Measurements from ENCODE around the gene WDR33. TPM values are rescaled to one million over a fixed set of nuclear protein-coding genes. Genes with fewer than 3 reads are reported as not detected.

The WDR33 gene
- total RNA-seq, 1 donor from 2014 or later, result 37.9 TPM

DNA sequence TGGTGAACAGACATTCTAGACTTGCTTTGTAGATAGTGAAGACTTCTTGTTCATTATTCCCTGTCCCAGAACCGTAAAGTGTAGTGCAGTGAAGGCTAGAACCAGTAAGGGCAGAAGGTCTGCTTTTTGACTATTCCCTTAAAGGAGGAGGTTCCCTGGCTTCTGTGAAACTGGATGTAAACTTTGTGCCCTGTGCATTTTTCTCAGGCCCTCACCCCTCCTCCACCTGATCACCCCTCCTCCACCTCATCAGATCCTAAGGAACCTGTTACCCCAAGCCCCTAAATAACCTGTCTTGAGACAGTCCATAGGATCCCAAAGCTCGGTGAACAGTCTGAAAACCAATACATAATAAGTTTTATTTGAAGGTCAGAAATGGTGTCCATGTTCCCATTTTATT lies 75.9 kb downstream of the WDR33 start:
- ATAC-seq (ENCODE audit: poor library complexity), result no peak
- DNase-seq, result no peak
- intact Hi-C loops (cut with DNase I), result loop anchor here (10.0 kb wide), 1 partner anchor 70 kb away; no protein-coding TSS in a partner anchor

DNA sequence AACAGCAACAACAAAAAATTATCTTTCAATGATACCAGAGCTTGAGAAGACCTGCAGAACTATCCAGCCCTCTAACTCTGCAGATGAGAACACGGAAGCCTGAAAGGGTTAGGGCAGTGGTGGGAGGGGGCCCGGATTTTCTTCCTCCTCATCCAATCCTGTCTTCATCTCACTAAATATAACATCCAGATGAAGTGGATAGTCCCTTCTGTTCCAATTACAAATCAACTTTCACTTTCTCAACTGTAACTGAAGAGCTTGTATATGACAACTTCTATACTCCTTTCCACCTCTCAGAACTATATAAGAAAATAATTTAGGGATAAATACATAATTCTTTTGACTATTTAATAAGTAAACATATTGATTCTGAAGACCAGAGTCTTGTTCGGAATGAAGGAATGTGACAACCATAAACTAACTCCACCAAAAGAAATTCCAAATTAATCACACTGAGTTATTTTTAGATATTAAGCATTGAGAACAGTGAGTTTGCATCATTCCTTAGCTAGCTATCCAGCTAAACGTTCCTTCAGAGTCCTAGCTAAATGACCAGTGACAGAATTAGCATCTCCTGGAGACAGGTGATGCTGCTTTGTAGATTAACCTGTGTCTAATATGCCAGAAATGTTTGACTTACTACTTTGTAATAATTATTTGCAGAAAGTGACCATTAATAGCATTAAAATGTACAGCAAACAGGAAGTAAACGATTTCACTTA lies 77.0 kb downstream of the WDR33 start:
- peak; percentile 63 for ATAC-seq (ENCODE audit: poor library complexity)
- intact Hi-C loops (cut with DNase I), result loop anchor here (10.0 kb wide), 1 partner anchor 71 kb away; no protein-coding TSS in a partner anchor
- DNase-seq, result no peak

DNA sequence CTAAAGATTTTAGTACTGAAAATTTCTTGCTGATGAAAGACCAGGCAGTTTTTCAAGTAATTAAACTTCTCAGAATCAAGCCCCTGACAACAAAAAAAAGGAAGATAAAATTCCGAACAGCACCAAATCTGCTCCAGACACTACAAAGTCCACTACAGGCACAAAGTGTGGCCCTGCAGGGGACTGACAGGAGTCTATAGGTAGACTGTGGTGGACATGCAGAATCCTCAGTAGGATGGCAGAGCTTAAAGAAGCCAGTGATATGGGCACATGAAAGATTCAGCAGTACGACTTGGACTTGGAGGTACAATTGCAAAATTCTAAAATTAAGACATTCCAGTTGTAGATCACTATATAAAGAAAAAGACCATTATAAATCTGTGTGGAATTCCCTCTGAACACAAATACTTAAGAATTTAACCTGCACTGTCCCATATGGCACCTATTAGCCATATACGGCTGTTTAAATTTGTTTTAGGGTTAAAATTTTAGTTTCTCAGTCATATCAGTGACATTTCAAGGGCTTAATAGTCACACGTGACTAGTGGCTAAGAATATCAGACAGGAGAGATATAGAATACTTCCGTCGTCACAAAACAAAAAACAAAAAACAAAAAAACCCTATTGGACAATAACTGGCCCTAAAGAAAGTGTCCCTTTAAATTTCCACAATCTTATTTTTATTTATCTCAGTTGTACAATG lies 77.7 kb downstream of the WDR33 start:
- no peak for DNase-seq
- intact Hi-C loops (cut with DNase I), result loop anchor here (10.0 kb wide), 1 partner anchor 72 kb away; no protein-coding TSS in a partner anchor
- ATAC-seq (ENCODE audit: poor library complexity), result peak; percentile 46

- ATAC-seq (ENCODE audit: poor library complexity) (peak; percentile 36), DNase-seq (no peak)
Measured at GRCh38 chr2:127726158-127726880, 84.7 kb downstream of the WDR33 start.

DNA sequence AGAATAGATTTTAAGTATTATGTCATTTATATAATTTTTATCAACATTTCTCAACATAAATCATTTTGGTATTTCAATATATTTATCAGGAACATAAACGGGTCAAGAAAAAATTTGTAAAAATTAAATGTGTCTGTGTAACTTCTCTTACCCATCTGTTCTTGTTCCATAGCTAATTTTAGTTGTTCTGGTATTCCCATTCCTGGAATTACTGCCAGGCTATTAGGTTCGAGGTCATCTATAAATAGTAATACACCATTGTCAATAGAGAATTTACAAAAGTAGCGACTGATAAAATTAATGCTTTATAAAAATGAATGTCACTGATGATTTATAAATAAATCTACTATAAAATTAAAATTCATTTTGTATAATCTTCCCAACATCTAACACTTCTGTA lies 88.2 kb downstream of the WDR33 start:
- peak; percentile 76 for ATAC-seq (ENCODE audit: poor library complexity)
- intact Hi-C loops (cut with DNase I), result no loop called here
- no peak for DNase-seq

More at GRCh38 chr2:127726158-127726880, 84.7 kb downstream of the WDR33 start:
- intact Hi-C loops (cut with DNase I), result no loop called here

DNA sequence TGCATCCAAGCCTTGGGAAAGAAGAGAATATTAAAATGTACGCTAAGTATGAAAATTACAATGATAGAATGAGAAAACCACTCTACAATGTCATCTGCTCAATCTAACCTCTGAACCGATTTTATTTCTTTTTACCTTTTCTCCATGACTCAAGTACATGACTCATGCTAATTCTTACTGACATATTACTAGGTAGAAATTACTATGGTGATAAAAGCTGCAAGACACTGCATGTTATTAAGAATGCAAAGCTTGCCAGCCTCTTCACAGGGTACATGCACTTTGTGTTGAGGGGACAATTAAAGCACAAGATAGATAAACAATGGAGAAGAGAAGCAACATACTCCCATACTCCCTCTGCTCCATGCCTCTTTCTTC lies 89.0 kb downstream of the WDR33 start:
- peak; percentile 39 for ATAC-seq (ENCODE audit: poor library complexity)
- intact Hi-C loops (cut with DNase I), result no loop called here
- no peak for DNase-seq

- DNase-seq, result no peak
- intact Hi-C loops (cut with DNase I), result no loop called here
- ATAC-seq (ENCODE audit: poor library complexity), result no peak
Measured at GRCh38 chr2:127721311-127721977, 89.5 kb downstream of the WDR33 start.

DNA sequence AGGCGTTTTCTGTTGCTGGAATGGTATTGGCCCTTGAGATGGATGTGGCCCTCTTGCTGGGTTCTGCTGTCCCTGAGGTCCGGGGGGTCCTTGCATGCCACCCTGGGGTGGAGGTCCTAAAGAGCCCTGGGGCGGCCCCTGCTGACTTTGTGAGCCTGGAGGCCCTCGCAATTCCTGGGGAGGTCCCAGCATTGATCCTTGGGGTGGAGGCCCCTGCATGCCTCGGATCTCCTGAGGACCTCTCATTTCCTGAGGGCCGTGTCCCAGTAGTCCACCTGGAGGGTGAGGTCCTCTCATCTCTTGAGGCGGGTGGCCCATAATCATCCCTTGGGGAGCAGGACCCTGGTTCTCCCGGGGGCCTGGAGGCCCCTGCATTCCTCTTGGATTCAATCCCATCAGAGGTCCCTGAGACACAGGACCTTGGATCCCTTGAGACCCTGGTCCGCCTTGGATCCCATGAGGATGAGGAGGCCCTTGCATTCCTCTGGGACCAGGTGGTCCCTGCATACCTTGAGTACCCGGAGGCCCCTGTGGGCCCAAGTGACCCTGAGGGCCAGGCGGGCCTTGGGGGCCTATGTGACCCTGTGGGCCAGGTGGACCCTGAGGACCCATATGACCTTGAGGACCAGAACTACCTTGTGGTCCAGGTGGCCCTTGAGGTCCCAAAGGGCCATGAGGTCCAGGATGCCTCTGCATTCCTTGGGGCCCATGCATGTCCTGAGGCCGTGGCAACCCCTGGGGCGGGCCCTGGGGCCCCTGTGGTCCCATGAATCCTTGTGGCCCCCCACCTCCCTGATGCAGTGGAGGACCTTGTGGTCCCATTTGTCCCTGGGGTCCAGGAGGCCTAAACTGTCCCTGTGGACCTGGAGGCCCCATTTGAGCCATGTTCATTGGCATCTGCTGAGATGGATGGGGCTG lies 91.4 kb downstream of the WDR33 start:
- ATAC-seq (ENCODE audit: poor library complexity) (no peak), DNase-seq (no peak)
- intact Hi-C loops (cut with DNase I), result no loop called here

DNA sequence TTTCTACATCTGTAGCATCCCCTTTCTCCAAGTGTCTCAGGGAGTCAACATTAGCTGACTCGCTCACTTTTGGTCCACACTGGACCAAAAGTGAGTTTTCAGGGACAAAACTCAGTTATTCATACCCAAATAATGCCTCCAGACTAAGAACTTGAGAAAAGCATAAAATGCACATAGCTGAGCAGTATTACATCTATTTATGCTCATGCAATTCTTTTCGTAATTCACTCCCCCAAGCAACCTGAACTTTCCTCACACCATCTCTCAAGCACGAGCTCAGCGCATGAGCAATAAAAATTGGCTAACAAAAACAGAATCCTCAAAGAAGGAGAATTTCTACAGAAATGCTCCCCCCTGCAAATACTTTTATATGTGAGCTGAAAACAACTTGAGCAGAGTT lies 92.7 kb downstream of the WDR33 start:
- ATAC-seq (ENCODE audit: poor library complexity) (no peak), DNase-seq (no peak)
- intact Hi-C loops (cut with DNase I), result no loop called here

- no peak for DNase-seq
- intact Hi-C loops (cut with DNase I), result no loop called here
- no peak for ATAC-seq (ENCODE audit: poor library complexity)
Measured at GRCh38 chr2:127715778-127716449, 95.1 kb downstream of the WDR33 start.

DNA sequence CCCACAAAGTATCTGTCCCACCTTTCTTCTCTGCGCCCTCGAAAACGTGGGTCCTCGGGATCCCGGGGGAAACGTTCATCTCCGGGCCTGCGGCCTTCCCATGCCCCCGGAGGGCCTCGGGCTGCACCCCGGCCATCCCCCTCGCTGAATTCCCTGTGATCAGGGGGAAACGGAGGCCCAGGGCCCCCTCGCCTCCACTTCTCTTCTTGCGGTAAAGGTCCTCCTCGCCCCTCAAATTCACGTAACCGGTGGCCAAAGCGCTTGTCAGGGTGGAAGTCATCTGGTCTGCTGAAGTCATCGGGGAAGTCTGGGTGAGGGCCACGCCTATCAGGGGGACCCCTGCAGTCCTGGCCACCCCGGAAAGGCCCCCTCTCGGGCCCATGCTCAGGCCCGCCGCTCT lies 97.4 kb downstream of the WDR33 start:
- ATAC-seq (ENCODE audit: poor library complexity), result no peak
- intact Hi-C loops (cut with DNase I), result no loop called here

DNA sequence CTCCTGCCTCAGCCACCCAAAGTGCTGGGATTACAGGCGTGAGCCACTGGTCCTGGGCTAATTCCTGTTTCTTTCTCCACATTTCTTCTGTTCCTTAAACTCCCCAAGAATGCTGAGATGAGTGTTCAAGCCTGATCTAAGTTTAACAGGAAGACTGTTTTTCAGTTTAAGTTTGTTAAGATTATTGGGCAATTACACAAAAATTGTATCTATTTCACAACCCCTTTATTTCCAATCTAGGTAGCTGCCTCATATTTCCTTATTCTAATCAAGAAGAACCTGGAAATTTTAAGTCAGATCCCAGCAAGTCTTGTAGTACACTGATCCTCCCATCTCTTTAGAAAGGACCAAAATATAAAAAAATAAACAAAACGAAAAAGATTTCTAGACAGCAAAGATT lies 98.0 kb downstream of the WDR33 start:
- no peak for ATAC-seq (ENCODE audit: poor library complexity)
- intact Hi-C loops (cut with DNase I), result no loop called here

More for the DNA sequence above, 97.4 kb downstream of the WDR33 start:
- DNase-seq, result no peak

DNA sequence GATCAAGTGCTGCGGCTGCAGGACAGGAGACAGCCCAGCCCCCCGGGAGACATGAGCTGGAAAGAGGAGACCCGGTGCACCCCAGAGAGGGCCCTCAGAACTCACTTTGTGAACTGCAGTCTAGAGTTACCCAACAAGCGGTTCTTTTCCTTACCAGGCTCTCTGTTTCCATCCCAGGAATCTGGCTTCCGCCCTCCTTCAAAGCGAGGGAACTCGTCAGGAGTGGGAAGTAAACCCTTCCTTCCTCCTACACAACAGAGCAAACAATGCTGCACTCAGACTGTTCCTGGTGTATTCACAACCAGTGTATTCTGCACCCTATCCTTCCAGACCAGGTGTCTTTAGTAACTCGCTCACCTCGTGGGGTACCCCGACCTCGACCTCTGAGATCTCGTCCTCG lies 101.6 kb downstream of the WDR33 start:
- intact Hi-C loops (cut with DNase I), result no loop called here
- ATAC-seq (ENCODE audit: poor library complexity) (no peak), DNase-seq (no peak)

More for the DNA sequence above, 98.0 kb downstream of the WDR33 start:
- no peak for DNase-seq

DNA sequence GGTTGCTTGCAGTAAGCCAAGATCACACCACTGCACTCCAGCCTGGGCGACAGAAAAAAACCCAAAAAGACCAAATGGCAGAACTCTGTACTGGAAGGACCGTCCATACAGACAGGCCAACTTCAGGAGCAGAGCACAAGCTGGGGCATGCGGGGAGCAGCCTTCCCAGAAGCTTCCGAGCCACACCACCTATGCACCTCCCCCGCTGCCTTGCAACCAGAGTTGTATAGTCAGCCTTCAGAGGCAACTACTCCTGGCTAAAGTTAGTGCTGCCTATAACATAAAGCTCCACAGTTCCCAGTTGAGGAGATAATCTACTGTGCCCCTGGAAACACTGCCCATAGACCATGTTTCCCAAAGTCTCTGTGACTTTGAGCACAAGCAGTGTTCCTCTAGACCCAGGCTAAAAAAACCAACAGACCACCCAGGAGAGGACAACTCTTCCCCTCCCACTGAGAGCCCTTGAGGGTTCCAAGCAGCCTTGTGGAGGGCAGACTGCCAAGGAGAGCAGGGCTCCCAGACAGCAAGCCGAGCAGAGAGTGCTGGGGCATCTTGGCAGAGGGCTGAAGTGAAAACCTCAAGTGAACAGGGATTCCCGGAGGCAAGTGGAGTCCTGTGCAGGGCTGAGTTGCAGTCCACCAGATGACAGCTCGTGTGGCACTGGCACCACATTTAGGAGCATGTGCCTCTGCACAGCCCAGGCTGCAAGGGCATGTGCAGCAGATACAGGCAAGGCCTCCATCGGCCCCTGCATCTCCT lies 102.9 kb downstream of the WDR33 start:
- intact Hi-C loops (cut with DNase I), result no loop called here
- ATAC-seq (ENCODE audit: poor library complexity), result peak; percentile 45
- DNase-seq, result peak; percentile 47

DNA sequence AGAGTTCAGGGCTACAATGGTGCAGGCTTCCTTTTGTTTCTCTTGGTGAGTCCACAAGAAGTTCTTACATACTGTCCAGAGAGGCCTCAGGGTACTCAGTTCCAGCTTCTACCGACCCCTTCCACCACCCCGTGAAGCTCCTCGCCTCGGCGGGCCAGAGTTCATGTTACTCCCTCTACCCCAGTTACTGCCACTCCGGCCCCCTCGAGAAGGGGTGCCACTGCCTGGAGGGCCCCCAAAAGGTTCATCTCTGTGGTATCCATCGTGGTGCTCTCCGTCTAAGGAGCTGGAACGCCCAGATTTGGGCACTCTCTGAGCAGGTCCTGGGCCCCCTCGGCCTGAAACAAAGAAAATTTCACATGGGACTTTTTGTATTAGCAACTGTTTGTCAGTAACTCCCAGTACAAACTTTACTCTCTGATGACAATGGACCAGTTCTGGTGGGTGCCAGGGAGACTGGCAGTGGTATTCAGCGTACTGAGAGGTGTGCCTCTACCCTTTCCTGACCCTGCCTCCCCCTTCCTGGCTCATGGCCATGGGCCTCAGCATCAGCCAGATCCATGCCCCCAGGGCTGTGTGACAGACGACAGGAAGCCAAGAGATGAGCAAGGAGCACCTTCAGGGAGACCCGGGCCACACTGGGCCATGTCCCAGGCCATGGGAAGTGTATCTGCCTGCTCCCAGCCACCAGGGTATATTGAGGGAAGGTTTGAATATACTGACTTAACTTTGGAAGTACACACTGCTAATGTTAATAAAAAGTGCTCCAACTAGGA lies 104.6 kb downstream of the WDR33 start:
- DNase-seq (no peak), ATAC-seq (ENCODE audit: poor library complexity) (no peak)
- intact Hi-C loops (cut with DNase I), result no loop called here

- intact Hi-C loops (cut with DNase I), result no loop called here
- DNase-seq, result no peak
- no peak for ATAC-seq (ENCODE audit: poor library complexity)
Measured at GRCh38 chr2:127705391-127706065, 105.4 kb downstream of the WDR33 start.

Measured in Right ventricle myocardium superior (tissue), 1 donor.